RWPE1 (cell line): ENCODE measurements around the gene SLC6A15.

Source experiments
- CTCF ChIA-PET: fragments of 350-600 bp; sonication (Branson Sonifier 250); formaldehyde crosslinking; extraction: SDS; loops from one replicate; lab custom pipeline; 2021; lab: Yijun Ruan, JAX
- POLR2A ChIA-PET: fragments of 400-600 bp; formaldehyde crosslinking; extraction: SDS; loops from one replicate; lab custom pipeline; 2020; ENCODE audit warnings: antibody characterized with exemption; ENCODE audit not compliant: low non-redundant PET; lab: Yijun Ruan, JAX
- DNase-seq: peaks from one replicate; pipeline ENCODE4 v3.0.0; 2012; ENCODE audit warnings: low spot score
- H3K27ac ChIP-seq: fragments of 450-650 bp; 2 replicates; pipeline ENCODE4 v1.5.1; 2017
- CTCF ChIP-seq: fragments of 450-650 bp; conservative IDR thresholded peaks from 2 replicates; pipeline ENCODE4 v1.5.1; 2017; ENCODE audit warnings: low read depth, mild to moderate bottlenecking

SLC6A15 gene

GRCh38 chr12:84858796-84859195, 53.8 kb downstream of the SLC6A15 start:
- H3K27ac ChIP-seq: no peak overlapping the region
- no peak for DNase-seq
- no peak for TF ChIP-seq CTCF
- CTCF ChIA-PET: no interaction called here
- POLR2A ChIA-PET: no interaction called here

DNA sequence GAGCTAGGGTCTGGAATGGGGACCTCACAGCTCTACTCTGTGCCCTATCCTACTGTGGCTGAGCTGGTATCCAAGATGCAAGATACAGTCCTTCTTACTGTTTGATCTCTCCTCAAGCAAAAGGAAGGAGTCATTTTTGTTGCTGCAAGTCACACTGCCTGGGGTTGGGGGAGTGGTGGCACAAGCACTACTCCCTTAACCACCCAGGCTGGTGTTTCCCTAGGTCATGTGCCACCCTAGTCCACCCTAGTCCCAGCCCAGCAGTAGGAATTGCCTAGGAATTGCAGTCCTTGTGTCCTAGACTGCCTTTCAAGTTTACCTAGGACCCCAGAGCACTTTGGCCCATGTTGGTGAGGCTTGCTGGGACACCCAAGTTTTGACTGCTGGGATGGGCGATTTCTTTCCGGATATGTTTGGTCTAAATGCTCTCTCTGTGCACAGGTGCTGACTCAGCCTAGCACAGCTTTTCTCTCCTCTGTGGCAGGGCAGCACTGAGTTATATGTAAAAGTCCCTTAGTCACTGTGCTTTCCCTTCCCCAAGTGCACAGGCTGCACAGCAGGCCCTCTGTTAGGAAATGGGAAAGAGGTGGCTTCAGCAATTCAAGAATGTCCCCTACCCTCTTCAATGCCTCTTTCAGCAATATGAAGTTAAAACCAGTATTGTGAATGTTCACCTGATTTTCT, 54.9 kb downstream of the SLC6A15 start:
- ChIA-PET CTCF (interaction anchor here (0.6 kb wide), 1 partner anchor 30 kb away, joined by 4 read pairs; no protein-coding TSS in a partner anchor), POLR2A (no interaction called here)
- TF ChIP-seq CTCF: no peak
- DNase-seq: no peak
- H3K27ac ChIP-seq: no peak overlapping the region

GRCh38 chr12:84856156-84856900, 56.3 kb downstream of the SLC6A15 start:
- ChIA-PET CTCF (interaction anchor here (0.6 kb wide), 1 partner anchor 14 kb away, joined by 3 read pairs; no protein-coding TSS in a partner anchor), POLR2A (no interaction called here)
- DNase-seq: peak; percentile 41
- TF ChIP-seq CTCF: no peak
- H3K27ac ChIP-seq: peak overlapping the region; percentile 46

DNA sequence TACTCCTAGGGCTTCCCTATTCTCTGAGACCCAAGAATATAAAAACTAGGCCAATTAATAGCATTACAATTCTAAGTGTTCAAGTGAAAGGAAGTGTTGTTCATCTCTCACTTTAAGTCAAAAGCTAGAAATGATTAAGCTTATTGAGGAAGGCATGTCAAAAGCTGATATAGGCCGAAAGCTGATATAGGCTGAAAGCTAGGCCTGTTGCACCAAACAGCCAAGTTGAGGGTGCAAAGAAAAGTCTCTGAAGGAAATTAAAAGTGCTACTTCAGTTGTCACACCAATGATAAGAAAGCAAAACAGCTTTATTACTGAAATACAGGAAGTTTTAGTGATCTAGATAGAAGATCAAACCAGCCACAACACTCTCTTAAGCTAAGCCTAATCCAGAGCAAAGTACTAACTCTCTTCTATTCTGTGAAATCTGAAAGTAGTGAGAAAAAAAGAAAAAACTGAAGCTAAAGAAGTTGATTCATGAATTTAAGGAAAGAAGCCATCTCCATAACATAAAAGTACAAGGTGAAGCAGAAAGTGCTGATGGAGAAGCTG, 68.9 kb downstream of the SLC6A15 start:
- DNase-seq: no peak
- no peak for TF ChIP-seq CTCF
- CTCF ChIA-PET: interaction anchor here (0.6 to 0.7 kb wide), 3 partner anchors 102 to 193 kb away, joined by 3 to 5 read pairs (median 3); no protein-coding TSS in a partner anchor
- POLR2A ChIA-PET: no interaction called here
- no peak overlapping the region for H3K27ac ChIP-seq

DNA sequence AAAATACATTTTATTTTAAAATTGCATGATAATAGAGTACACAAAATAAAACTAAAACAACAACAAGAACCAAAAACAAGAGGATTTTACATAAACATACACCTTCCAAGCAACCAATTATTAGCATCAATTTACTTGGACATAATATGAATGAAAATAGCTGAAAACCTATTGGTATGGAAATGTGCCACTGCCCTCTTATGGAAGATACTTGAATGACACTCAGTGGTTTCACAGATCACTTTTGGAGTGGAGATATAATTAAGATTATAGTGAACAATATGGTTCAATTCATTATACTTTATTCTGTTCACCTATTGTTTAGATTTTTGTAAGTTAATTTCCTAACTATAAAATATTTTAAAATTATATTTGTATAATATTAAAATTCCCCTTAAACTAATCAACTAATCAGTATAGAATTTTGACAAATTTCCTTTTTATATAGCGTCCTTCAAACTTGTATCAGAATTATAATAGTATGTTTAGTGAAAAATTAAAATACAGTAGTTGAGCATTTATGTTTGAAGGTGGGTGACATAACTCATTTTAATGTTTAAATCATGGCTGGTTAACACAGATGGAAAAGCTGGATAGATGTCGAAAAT, 70.1 kb downstream of the SLC6A15 start:
- POLR2A ChIA-PET: interaction anchor here (0.6 kb wide), 1 partner anchor 1198 kb away, joined by 5 read pairs; no protein-coding TSS in a partner anchor
- CTCF ChIA-PET: interaction anchor here (0.5 to 1.1 kb wide), 12 partner anchors 10 to 576 kb away, joined by 3 to 6 read pairs (median 4); no protein-coding TSS in a partner anchor
- TF ChIP-seq CTCF: peak; percentile 78
- no peak overlapping the region for H3K27ac ChIP-seq
- peak; percentile 45 for DNase-seq

- ChIA-PET POLR2A (no interaction called here), CTCF (interaction anchor here (1.1 kb wide), 1 partner anchor 122 kb away, joined by 6 read pairs; no protein-coding TSS in a partner anchor)
- no peak for DNase-seq
- no peak for TF ChIP-seq CTCF
- H3K27ac ChIP-seq: no peak overlapping the region
Measured at GRCh38 chr12:84841591-84841990, 71.0 kb downstream of the SLC6A15 start.
